HG03432 (cell line): ENCODE results near the gene PTPRA.
"Not testable (repeated sequence)": the region's sequence is repeated elsewhere in the genome, so short reads cannot be mapped to it uniquely, and the experiment has no call there.

Experiments used
- ATAC-seq: cut with Tn5 transposase; IDR thresholded peaks from one replicate; pipeline ENCODE4 v1.9.1; 2021; ENCODE audit warnings: mild to moderate bottlenecking, moderate library complexity; ENCODE audit not compliant: unreplicated experiment

The PTPRA gene

GRCh38 chr20:3071610-3072529 is 198.6 kb downstream of the PTPRA start, which contains the start of gene OXT:
Gene OXT, plus strand, starts transcription at chr20:3071620. Its CDS starts 36 bp downstream, at chr20:3071656.
- no peak for ATAC-seq

GRCh38 chr20:3072530-3073250 is 199.4 kb downstream of the PTPRA start:
- ATAC-seq, result no peak

- ATAC-seq, result not testable (repeated sequence)
These were observed 200.0 kb downstream of the PTPRA start for GRCh38 chr20:3073251-3073643.

GRCh38 chr20:3074812-3075211 is 201.5 kb downstream of the PTPRA start:
- ATAC-seq, result no peak

GRCh38 chr20:3075315-3075714 is 202.0 kb downstream of the PTPRA start:
- ATAC-seq, result not testable (repeated sequence)

GRCh38 chr20:3077618-3078134 is 204.4 kb downstream of the PTPRA start:
- no peak for ATAC-seq

- no peak for ATAC-seq
These were observed 207.7 kb downstream of the PTPRA start for GRCh38 chr20:3080939-3081388.

GRCh38 chr20:3081641-3082040 is 208.4 kb downstream of the PTPRA start:
- no peak for ATAC-seq

GRCh38 chr20:3082306-3082951 is 209.1 kb downstream of the PTPRA start:
- no peak for ATAC-seq

GRCh38 chr20:3082955-3083952 is 210.0 kb downstream of the PTPRA start:
- ATAC-seq, result no peak

GRCh38 chr20:3084283-3084985 is 211.2 kb downstream of the PTPRA start, which contains the start of gene AVP:
Gene AVP, minus strand, starts transcription at chr20:3084724. Its CDS starts 50 bp downstream, at chr20:3084674.
- ATAC-seq, result no peak

GRCh38 chr20:3084986-3085360 is 211.7 kb downstream of the PTPRA start:
- no peak for ATAC-seq

GRCh38 chr20:3085571-3086072 is 212.3 kb downstream of the PTPRA start:
- no peak for ATAC-seq

- ATAC-seq, result no peak
These were observed 214.8 kb downstream of the PTPRA start for GRCh38 chr20:3088031-3088430.
